ENCODE data around the gene FLNB. TPM values are rescaled to one million over a fixed set of nuclear protein-coding genes. Genes with fewer than 3 reads are reported as not detected.
A peak's percentile ranks its signal among the peaks of the same experiment; 100 is the strongest.

FLNB gene
- total and polyA plus RNA-seq, 2 of the 13 experiments (the other 11 are each of a cell fraction or from before 2014, with no cell fraction given), result 106 to 130 TPM

DNA sequence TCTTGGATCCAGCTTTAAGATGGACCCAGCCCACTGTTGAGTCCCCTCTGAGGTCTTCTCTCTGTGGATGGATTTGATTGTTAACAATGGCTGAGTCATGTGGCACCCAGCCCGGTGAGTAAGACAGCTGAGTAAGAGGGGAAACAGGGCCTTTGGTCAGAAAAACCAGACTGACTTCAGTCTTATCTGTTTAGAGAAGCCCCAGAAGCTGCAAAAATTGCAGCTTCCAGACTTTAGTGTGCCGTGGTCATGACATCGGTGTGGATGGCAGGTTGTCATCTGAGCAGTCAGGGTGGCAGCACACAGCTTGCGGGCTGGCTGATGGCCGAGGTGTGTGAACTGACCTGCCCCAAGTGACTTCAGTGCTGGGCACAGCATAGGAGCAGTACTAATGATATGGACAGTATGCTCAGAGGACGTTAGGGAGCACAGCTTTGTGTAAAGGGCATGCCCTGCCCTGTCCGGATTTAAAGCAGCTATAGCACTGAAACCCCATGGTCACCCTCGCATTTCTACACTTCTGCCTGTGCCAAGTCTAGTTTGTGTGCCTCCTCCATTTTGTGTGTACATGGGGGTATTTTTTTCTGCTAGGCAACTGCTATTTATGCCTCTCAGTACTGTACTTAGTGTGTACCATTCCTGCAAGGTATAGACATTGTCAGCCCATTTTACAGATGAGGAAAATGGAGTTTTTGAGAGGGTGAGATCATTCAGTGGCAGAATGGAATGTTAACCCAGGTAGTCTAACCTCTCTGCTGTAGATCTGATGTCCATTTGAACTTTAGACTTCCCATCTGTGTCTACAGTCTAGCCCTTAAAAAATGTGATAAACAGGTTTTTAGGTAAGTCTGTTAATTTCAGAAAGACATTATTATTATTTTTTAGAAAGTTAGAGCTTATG lies 44.4 kb downstream of the FLNB start (continued):
- TF ChIP-seq, protein P1, sequence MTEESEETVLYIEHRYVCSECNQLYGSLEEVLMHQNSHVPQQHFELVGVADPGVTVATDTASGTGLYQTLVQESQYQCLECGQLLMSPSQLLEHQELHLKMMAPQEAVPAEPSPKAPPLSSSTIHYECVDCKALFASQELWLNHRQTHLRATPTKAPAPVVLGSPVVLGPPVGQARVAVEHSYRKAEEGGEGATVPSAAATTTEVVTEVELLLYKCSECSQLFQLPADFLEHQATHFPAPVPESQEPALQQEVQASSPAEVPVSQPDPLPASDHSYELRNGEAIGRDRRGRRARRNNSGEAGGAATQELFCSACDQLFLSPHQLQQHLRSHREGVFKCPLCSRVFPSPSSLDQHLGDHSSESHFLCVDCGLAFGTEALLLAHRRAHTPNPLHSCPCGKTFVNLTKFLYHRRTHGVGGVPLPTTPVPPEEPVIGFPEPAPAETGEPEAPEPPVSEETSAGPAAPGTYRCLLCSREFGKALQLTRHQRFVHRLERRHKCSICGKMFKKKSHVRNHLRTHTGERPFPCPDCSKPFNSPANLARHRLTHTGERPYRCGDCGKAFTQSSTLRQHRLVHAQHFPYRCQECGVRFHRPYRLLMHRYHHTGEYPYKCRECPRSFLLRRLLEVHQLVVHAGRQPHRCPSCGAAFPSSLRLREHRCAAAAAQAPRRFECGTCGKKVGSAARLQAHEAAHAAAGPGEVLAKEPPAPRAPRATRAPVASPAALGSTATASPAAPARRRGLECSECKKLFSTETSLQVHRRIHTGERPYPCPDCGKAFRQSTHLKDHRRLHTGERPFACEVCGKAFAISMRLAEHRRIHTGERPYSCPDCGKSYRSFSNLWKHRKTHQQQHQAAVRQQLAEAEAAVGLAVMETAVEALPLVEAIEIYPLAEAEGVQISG (CRISPR knock-in tag; IDR thresholded peaks at IDR 0.05), result no peak
- no peak for TF ChIP-seq ZIK1 (CRISPR knock-in tag; IDR thresholded peaks at IDR 0.05; ENCODE audit: borderline replicate concordance, low read depth)
- TF ChIP-seq CHD2 (IDR thresholded peaks at IDR 0.05; ENCODE audit: low read depth, low read length), result no peak
- TF ChIP-seq MTF2 (CRISPR knock-in tag; IDR thresholded peaks at IDR 0.05; ENCODE audit: borderline replicate concordance), result no peak
- TF ChIP-seq HES4 (CRISPR knock-in tag; IDR thresholded peaks at IDR 0.05; ENCODE audit: borderline replicate concordance), result no peak
- TF ChIP-seq KDM3A (CRISPR knock-in tag; IDR thresholded peaks at IDR 0.05; ENCODE audit: low read depth), result no peak
- no peak for TF ChIP-seq MAFG (CRISPR knock-in tag; IDR thresholded peaks at IDR 0.05)
- TF ChIP-seq, protein P2, sequence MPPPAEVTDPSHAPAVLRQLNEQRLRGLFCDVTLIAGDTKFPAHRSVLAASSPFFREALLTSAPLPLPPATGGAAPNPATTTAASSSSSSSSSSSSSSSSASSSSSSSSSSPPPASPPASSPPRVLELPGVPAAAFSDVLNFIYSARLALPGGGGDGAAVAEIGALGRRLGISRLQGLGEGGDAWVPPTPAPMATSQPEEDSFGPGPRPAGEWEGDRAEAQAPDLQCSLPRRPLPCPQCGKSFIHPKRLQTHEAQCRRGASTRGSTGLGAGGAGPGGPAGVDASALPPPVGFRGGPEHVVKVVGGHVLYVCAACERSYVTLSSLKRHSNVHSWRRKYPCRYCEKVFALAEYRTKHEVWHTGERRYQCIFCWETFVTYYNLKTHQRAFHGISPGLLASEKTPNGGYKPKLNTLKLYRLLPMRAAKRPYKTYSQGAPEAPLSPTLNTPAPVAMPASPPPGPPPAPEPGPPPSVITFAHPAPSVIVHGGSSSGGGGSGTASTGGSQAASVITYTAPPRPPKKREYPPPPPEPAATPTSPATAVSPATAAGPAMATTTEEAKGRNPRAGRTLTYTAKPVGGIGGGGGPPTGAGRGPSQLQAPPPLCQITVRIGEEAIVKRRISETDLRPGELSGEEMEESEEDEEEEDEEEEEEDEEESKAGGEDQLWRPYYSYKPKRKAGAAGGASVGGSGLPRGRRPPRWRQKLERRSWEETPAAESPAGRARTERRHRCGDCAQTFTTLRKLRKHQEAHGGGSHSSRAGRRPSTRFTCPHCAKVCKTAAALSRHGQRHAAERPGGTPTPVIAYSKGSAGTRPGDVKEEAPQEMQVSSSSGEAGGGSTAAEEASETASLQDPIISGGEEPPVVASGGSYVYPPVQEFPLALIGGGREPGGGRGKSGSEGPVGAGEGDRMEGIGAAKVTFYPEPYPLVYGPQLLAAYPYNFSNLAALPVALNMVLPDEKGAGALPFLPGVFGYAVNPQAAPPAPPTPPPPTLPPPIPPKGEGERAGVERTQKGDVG (CRISPR knock-in tag; IDR thresholded peaks at IDR 0.05; ENCODE audit: borderline replicate concordance), result no peak
- TF ChIP-seq, protein P3, sequence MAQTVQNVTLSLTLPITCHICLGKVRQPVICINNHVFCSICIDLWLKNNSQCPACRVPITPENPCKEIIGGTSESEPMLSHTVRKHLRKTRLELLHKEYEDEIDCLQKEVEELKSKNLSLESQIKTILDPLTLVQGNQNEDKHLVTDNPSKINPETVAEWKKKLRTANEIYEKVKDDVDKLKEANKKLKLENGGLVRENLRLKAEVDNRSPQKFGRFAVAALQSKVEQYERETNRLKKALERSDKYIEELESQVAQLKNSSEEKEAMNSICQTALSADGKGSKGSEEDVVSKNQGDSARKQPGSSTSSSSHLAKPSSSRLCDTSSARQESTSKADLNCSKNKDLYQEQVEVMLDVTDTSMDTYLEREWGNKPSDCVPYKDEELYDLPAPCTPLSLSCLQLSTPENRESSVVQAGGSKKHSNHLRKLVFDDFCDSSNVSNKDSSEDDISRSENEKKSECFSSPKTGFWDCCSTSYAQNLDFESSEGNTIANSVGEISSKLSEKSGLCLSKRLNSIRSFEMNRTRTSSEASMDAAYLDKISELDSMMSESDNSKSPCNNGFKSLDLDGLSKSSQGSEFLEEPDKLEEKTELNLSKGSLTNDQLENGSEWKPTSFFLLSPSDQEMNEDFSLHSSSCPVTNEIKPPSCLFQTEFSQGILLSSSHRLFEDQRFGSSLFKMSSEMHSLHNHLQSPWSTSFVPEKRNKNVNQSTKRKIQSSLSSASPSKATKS (CRISPR knock-in tag; IDR thresholded peaks at IDR 0.05), result no peak
- TF ChIP-seq, protein P4, sequence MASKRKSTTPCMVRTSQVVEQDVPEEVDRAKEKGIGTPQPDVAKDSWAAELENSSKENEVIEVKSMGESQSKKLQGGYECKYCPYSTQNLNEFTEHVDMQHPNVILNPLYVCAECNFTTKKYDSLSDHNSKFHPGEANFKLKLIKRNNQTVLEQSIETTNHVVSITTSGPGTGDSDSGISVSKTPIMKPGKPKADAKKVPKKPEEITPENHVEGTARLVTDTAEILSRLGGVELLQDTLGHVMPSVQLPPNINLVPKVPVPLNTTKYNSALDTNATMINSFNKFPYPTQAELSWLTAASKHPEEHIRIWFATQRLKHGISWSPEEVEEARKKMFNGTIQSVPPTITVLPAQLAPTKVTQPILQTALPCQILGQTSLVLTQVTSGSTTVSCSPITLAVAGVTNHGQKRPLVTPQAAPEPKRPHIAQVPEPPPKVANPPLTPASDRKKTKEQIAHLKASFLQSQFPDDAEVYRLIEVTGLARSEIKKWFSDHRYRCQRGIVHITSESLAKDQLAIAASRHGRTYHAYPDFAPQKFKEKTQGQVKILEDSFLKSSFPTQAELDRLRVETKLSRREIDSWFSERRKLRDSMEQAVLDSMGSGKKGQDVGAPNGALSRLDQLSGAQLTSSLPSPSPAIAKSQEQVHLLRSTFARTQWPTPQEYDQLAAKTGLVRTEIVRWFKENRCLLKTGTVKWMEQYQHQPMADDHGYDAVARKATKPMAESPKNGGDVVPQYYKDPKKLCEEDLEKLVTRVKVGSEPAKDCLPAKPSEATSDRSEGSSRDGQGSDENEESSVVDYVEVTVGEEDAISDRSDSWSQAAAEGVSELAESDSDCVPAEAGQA (IDR thresholded peaks at IDR 0.05; ENCODE audit: low read depth), result no peak
- TF ChIP-seq, protein P4 (CRISPR knock-in tag; IDR thresholded peaks at IDR 0.05; ENCODE audit: borderline replicate concordance), result no peak
- no peak for TF ChIP-seq LCORL (IDR thresholded peaks at IDR 0.05)
- TF ChIP-seq LCORL (CRISPR knock-in tag; IDR thresholded peaks at IDR 0.05), result peak; percentile 21; the same call in 1 of the 2 replicates
